Renal cortical epithelial cell (primary cell): Measurements from ENCODE around the gene GDAP2. TPM values are rescaled to one million over a fixed set of nuclear protein-coding genes. Genes with fewer than 3 reads are reported as not detected.

Source experiments
- DNase-seq: peaks from one replicate; pipeline ENCODE4 v3.0.0-alpha.2; 2011; ENCODE audit warnings: low read depth
- total RNA-seq: library from RNA; depleted of rRNA; stranded (reverse); fragments of >200 nt; gene quantifications from 2 replicates; pipeline ENCODE4 v1.2.3, GENCODE V29; 2014

Gene GDAP2
- total RNA-seq, 1 donor from 2014 or later = 38.1 TPM

DNA sequence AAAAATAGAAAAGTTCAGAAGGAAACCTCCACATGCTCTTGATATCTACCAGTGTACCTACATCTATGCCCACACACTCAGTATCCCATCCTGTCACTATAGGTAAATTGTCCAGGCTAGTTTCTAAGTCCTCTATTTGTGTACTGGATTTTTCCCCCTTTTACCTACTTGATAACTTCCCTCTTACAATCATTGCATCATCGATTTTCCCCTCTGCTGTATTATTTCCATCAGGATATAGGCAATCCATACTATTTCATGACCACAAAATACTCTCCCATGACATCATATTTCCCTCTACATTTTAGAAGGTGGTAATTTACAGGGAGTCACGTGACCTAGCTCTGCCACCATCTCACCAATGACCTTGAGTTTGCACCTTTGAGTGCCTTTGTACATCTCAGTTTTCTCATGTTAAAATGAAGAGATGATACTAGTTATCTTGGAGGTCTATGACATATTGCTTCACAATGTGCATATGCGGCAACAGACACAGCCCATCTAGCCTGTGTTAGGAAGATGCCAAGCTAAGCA is 88.2 kb downstream of the GDAP2 start:
- no peak for DNase-seq

GRCh38 chr1:117838911-117839310 is 90.5 kb downstream of the GDAP2 start:
- DNase-seq = peak; percentile 23

- DNase-seq = no peak
Measured at GRCh38 chr1:117836069-117836468, 93.4 kb downstream of the GDAP2 start.

GRCh38 chr1:117834416-117834815 is 95.0 kb downstream of the GDAP2 start:
- DNase-seq = no peak

DNA sequence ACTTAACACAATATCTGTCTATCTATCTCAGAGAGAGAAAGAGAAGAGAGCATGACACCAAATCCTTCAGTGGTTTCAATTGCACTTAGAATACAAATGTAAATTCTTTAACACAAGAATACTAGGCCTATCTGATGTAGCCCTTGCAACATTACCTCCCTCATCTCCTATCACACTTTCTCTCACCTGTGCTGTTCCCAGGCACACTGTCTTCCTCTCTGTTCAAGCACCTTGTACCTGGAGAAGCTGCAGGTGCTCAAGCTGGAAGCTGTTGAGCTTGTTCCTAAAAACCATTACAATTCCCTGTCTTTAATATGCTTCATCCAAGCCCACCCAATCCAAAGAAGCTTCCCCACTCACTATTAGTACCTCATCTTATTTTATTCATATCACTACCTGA is 97.0 kb downstream of the GDAP2 start:
- DNase-seq = no peak

GRCh38 chr1:117830222-117830621 is 99.2 kb downstream of the GDAP2 start:
- DNase-seq = no peak

GRCh38 chr1:117828201-117828600 is 101.2 kb downstream of the GDAP2 start:
- no peak for DNase-seq

GRCh38 chr1:117826540-117827078 is 102.8 kb downstream of the GDAP2 start:
- peak; percentile 74 for DNase-seq

DNA sequence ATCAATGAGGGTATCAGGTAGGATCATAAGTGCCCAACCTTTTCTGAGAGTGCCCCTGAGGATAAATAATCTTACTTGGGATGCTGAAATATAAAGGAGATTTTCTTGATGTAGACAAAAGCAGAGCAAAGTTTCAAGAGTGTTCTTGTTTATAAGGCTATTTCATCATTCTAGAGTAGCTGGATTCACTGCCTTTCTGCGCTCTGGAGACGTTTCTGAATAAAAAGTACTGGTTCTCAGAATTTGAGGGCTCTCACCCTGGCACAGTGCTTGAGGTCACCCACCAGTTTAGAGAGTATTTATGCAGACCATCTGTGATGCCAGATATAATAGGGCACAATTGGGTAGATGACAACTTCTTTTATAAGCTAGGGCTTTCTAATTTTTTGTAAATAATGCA is 103.3 kb downstream of the GDAP2 start:
- no peak for DNase-seq

DNA sequence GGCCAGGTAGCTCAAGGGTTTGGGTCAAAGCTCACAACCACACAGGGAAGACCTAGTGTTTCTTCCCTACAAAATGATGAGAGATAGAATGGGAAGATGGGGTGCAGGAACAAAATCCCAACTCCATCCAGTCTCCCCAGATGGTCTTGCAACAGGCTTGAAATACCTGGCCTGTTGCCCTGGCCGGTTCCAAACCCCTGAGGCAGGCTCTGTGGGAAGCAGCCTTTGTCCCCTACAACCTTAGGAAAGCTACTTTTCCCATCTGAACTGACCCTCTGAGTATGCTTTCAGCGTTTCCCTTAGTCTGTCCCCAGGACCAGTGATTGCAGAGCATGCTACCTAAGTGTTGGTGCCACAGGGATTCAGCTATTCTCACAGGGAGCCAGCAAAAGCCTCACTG is 104.0 kb downstream of the GDAP2 start:
- DNase-seq = no peak

DNA sequence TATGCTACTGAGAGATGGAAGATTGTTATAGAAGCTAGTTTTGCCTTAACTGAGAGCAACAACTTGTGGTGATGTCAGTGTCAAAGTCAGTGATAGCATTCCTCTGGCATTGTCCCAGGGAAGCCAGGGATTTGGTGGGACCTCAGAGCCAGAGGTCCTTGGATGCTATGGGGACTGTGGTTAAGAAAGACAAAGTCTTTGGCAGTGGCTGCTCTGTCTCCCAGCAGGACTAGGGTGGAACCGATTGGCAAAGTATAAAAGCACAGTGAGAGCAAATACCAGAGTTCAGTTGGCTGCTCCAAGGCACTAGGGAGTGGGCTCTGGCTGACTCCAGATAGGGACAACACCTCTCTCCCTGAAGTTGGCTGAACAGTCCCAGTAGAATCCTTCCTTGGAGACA is 104.8 kb downstream of the GDAP2 start:
- DNase-seq = no peak

- peak; percentile 87 for DNase-seq
Measured at GRCh38 chr1:117821774-117822482, 107.5 kb downstream of the GDAP2 start.

GRCh38 chr1:117821382-117821755 is 108.1 kb downstream of the GDAP2 start:
- no peak for DNase-seq

DNA sequence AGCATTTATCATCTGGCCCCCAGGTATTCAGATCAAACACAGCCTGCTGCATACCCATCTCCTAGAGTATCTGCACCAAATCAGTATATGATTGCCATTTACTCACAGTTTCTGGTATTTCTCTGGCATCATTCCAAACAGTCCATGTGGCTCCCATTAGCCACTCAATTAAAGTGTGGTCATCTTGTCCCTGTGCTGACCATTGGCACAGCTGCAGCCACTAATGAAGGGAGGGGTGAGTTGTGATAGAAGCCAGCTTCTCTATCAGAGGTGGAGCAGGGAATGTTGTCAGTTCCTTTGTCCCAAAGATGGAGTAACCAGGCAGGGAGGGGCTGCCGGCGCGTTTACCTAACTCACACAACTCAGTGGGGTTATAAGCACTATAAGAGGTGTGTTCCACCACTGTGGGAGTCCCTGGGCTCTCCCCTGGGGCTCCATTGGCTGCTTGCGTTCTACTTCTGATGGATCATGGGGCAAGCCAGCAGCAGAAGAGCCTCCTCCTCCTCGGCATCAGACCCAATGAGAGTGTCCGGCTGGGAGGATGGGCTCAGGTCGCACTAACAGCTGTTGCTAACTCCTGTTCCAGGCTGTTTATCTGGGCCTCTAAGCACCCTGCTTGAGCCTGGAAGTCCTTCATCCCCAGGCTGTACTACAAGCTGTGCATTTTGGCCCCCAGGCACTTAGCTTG is 108.6 kb downstream of the GDAP2 start:
- DNase-seq = no peak

GRCh38 chr1:117820096-117820495 is 109.3 kb downstream of the GDAP2 start:
- no peak for DNase-seq

- DNase-seq = no peak
Measured at GRCh38 chr1:117819301-117819700, 110.1 kb downstream of the GDAP2 start.

DNA sequence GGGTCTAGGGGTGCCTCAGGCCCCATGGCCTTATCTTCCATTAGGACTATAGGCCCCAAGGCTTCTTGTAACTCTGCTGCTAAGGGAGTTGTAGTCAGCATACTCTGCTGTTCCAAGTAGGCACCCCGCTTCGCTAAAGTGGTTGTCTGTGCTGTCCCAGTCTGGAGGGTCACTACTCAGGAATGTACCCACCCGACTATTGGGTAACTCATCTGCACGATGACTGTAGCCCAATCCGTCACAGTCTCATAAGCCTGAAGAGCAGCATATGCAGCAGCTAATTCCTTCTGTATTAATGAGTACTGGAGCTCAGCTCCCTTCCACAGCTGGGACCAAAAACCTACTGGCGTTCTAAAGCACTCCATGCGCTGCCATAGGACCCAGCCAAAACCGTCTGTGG is 111.0 kb downstream of the GDAP2 start:
- DNase-seq = no peak

DNA sequence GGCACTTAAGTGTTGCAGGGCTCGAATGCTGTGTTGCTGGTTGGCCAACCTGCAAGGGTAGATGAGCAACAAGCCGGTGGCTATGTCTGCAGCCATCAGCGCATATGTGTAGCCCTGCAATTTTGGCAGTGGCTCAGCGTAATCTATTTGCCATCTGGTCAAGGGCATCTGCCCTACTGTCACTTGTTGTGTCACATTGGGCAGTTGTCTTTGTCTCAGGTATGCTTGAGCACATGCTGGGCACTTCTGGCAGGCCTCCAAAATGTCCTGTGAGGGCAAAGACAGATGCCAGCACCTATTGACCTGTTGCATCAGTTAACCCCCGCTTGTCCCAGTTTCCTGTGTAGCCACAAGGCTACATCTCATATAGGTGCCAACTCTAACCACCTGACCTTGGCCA is 111.8 kb downstream of the GDAP2 start:
- no peak for DNase-seq

- no peak for DNase-seq
Measured at GRCh38 chr1:117815926-117816325, 113.5 kb downstream of the GDAP2 start.

DNA sequence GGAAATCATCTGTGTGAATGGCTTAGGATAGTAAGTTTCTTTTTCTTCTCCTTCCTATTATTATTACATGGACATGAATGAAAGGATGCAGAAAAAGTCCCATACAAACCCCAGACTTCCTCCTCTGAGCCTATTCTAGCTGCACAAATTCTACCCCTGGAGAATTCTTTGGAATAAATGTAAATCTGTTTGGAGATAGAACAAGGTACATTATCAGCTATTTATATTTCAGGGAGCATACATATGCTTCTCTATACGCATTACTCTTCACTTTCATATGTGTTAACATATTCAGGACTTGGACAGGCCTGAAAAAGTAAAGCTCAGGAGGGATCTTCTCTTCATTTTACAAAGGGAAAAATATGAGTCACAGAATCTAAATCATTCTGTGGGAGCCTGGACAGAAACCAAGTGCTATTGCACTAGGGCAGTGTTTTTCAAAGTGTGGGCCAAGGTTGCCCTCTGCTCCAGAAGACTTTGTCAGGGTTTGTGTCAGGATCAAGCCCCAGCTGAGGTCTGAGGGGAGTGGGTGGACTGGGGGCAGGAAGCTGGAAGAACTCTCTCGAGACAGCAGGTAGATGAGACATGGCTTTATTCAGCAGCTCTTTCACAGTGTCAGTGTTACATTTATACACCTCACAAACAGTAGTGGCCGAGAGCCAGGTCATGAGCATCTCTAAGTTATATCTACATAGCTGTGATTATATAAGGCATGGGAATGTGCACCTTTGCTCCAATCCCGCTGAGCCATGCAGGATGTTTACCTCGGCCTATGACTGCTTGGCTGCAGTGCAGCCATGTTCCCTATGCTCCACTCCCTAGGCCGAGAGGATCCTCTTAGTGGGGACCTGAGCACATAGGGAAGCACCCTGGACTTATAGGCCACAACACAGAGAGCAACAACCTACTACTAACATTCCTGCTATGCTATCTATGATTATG is 114.3 kb downstream of the GDAP2 start:
- peak; percentile 49 for DNase-seq
